SU-DHL-6 (cell line): Measurements from ENCODE around the gene MST1.

Source experiments
- CTCF ChIP-seq: fragments of 200-600 bp; sonication (generic); IDR thresholded peaks from one replicate; pipeline ENCODE4 v1.5.1; 2017; ENCODE audit warnings: antibody characterized with exemption, mild to moderate bottlenecking, low read length, moderate library complexity; ENCODE audit not compliant: insufficient read depth, poor library complexity, severe bottlenecking
- EZH2phosphoT487 ChIP-seq: fragments of 200-600 bp; sonication (generic), shearing (Covaris generic); conservative IDR thresholded peaks from 2 replicates; pipeline ENCODE4 v1.6.1; 2018; ENCODE audit warnings: mild to moderate bottlenecking, antibody characterized with exemption, low read length, moderate library complexity, mixed read lengths

GRCh38 chr3:49723296-49723627 lies 34.0 kb upstream of the MST1 start:
- TF ChIP-seq CTCF (no peak), EZH2phosphoT487 (no peak)
